HUES6 (cell line): Measurements from ENCODE around the gene AP2A2.

Source experiments
- H3K27ac ChIP-seq: 2 replicates; pipeline ENCODE4 v1.7.0; 2013; ENCODE audit warnings: low read depth, mild to moderate bottlenecking, low read length, inconsistent platforms
- H3K27me3 ChIP-seq: 2 replicates; pipeline ENCODE4 v1.6.1; 2013; ENCODE audit warnings: low read length; ENCODE audit not compliant: control insufficient read depth, insufficient read depth
- H3K36me3 ChIP-seq: 2 replicates; pipeline ENCODE4 v1.6.1; 2013; ENCODE audit warnings: low read length; ENCODE audit not compliant: control insufficient read depth, insufficient read depth
- H3K4me1 ChIP-seq: 2 replicates; pipeline ENCODE4 v1.6.1; 2013; ENCODE audit warnings: low read length; ENCODE audit not compliant: control insufficient read depth, insufficient read depth
- H3K4me3 ChIP-seq: 2 replicates; pipeline ENCODE4 v1.5.1; 2013; ENCODE audit warnings: low read depth, low read length
- H3K9ac ChIP-seq: one replicate; pipeline ENCODE4 v1.6.1; 2013; ENCODE audit warnings: mild to moderate bottlenecking, low read length
- H3K9me3 ChIP-seq: 2 replicates; pipeline ENCODE4 v1.6.1; 2013; ENCODE audit warnings: low read depth, low read length; ENCODE audit not compliant: control insufficient read depth, insufficient read depth

The AP2A2 gene

GRCh38 chr11:1050581-1051355, 125.1 kb downstream of the AP2A2 start:
- Histone ChIP-seq H3K9ac (no peak overlapping the region), H3K4me3 (no peak overlapping the region), H3K36me3 (no peaks in the 10 kb centered on the region), H3K27ac (no peak overlapping the region), H3K4me1 (no peaks in the 10 kb centered on the region), H3K9me3 (no peaks in the 10 kb centered on the region), H3K27me3 (no peaks in the 10 kb centered on the region)

- H3K36me3 ChIP-seq, result no peaks in the 10 kb centered on the region
- H3K4me1 ChIP-seq, result no peaks in the 10 kb centered on the region
- H3K9me3 ChIP-seq, result no peaks in the 10 kb centered on the region
- no peak overlapping the region for H3K27ac ChIP-seq
- no peak overlapping the region for H3K4me3 ChIP-seq
- H3K9ac ChIP-seq, result no peak overlapping the region
- no peaks in the 10 kb centered on the region for H3K27me3 ChIP-seq
Measured at GRCh38 chr11:1051356-1052132, 125.9 kb downstream of the AP2A2 start.

- no peaks in the 10 kb centered on the region for H3K27me3 ChIP-seq
- no peak overlapping the region for H3K9ac ChIP-seq
- no peaks in the 10 kb centered on the region for H3K9me3 ChIP-seq
- no peak overlapping the region for H3K4me3 ChIP-seq
- H3K36me3 ChIP-seq, result no peaks in the 10 kb centered on the region
- no peak overlapping the region for H3K27ac ChIP-seq
- no peaks in the 10 kb centered on the region for H3K4me1 ChIP-seq
Measured at GRCh38 chr11:1052133-1053011, 126.7 kb downstream of the AP2A2 start.

- no peak overlapping the region for H3K27ac ChIP-seq
- H3K4me1 ChIP-seq, result no peaks in the 10 kb centered on the region
- H3K4me3 ChIP-seq, result no peak overlapping the region
- no peaks in the 10 kb centered on the region for H3K27me3 ChIP-seq
- no peaks in the 10 kb centered on the region for H3K36me3 ChIP-seq
- H3K9me3 ChIP-seq, result no peaks in the 10 kb centered on the region
- no peak overlapping the region for H3K9ac ChIP-seq
Measured at GRCh38 chr11:1053121-1053901, 127.6 kb downstream of the AP2A2 start.

GRCh38 chr11:1054143-1055108, 128.8 kb downstream of the AP2A2 start:
- Histone ChIP-seq H3K9me3 (no peaks in the 10 kb centered on the region), H3K27me3 (no peaks in the 10 kb centered on the region), H3K36me3 (no peaks in the 10 kb centered on the region), H3K4me1 (no peaks in the 10 kb centered on the region), H3K4me3 (no peak overlapping the region), H3K9ac (no peak overlapping the region), H3K27ac (no peak overlapping the region)

GRCh38 chr11:1055109-1055703, 129.5 kb downstream of the AP2A2 start:
- no peak overlapping the region for H3K27ac ChIP-seq
- H3K4me3 ChIP-seq, result no peak overlapping the region
- no peaks in the 10 kb centered on the region for H3K9me3 ChIP-seq
- no peaks in the 10 kb centered on the region for H3K36me3 ChIP-seq
- H3K9ac ChIP-seq, result no peak overlapping the region
- no peaks in the 10 kb centered on the region for H3K27me3 ChIP-seq
- H3K4me1 ChIP-seq, result no peaks in the 10 kb centered on the region

- H3K9ac ChIP-seq, result no peak overlapping the region
- no peak overlapping the region for H3K4me3 ChIP-seq
- no peaks in the 10 kb centered on the region for H3K9me3 ChIP-seq
- H3K27me3 ChIP-seq, result no peaks in the 10 kb centered on the region
- no peaks in the 10 kb centered on the region; the same call in 1 of the 2 replicates for H3K4me1 ChIP-seq
- H3K36me3 ChIP-seq, result no peaks in the 10 kb centered on the region
- no peak overlapping the region for H3K27ac ChIP-seq
Measured at GRCh38 chr11:1055990-1056771, 130.5 kb downstream of the AP2A2 start.

- no peak overlapping the region for H3K9ac ChIP-seq
- peaks cover 10% of the 10 kb centered on the region for H3K9me3 ChIP-seq
- H3K4me3 ChIP-seq, result no peak overlapping the region
- H3K27me3 ChIP-seq, result no peaks in the 10 kb centered on the region
- H3K4me1 ChIP-seq, result no peaks in the 10 kb centered on the region; the same call in 1 of the 2 replicates
- H3K27ac ChIP-seq, result no peak overlapping the region
- no peaks in the 10 kb centered on the region for H3K36me3 ChIP-seq
Measured at GRCh38 chr11:1057806-1058205, 132.1 kb downstream of the AP2A2 start.

GRCh38 chr11:1059759-1060158, 134.1 kb downstream of the AP2A2 start:
- no peaks in the 10 kb centered on the region; the same call in 1 of the 2 replicates for H3K4me1 ChIP-seq
- H3K9me3 ChIP-seq, result peaks cover 10% of the 10 kb centered on the region
- no peak overlapping the region for H3K9ac ChIP-seq
- no peak overlapping the region for H3K27ac ChIP-seq
- no peaks in the 10 kb centered on the region for H3K36me3 ChIP-seq
- no peak overlapping the region for H3K4me3 ChIP-seq
- no peaks in the 10 kb centered on the region for H3K27me3 ChIP-seq
